Stomach smooth muscle (tissue), 2 donors: ENCODE results near the gene VWA3B.

ENCODE experiments used
- H3K27ac ChIP-seq: one replicate; pipeline ENCODE4 v1.7.0; 2013; ENCODE audit warnings: mild to moderate bottlenecking, low read length, inconsistent platforms
- H3K27me3 ChIP-seq, 2 donors: one replicate each; pipeline ENCODE4 v1.7.0; 2013; ENCODE audit warnings: low read length in 2 of 2; ENCODE audit not compliant: insufficient read depth in 2 of 2, control insufficient read depth in 1 of 2
- H3K36me3 ChIP-seq, 2 donors: one replicate each; pipeline ENCODE4 v1.7.0; 2013; ENCODE audit warnings: low read length in 2 of 2; ENCODE audit not compliant: control insufficient read depth in 2 of 2, insufficient read depth in 2 of 2
- H3K4me1 ChIP-seq: one replicate; pipeline ENCODE4 v1.7.0; 2013; ENCODE audit warnings: low read length; ENCODE audit not compliant: control insufficient read depth, insufficient read depth
- H3K4me3 ChIP-seq, 2 donors: one replicate each; pipeline ENCODE4 v1.7.0; 2013; ENCODE audit warnings: low read length in 2 of 2
- H3K9ac ChIP-seq, 2 donors: one replicate each; pipeline ENCODE4 v1.7.0; 2013; ENCODE audit warnings: low read length in 2 of 2, mild to moderate bottlenecking in 1 of 2
- H3K9me3 ChIP-seq, 2 donors: one replicate each; pipeline ENCODE4 v1.7.0; 2013; ENCODE audit warnings: low read length in 2 of 2; ENCODE audit not compliant: control insufficient read depth in 2 of 2
- donor health status: healthy.
- donor health status: Pancreatic carcinoma.

VWA3B gene

DNA sequence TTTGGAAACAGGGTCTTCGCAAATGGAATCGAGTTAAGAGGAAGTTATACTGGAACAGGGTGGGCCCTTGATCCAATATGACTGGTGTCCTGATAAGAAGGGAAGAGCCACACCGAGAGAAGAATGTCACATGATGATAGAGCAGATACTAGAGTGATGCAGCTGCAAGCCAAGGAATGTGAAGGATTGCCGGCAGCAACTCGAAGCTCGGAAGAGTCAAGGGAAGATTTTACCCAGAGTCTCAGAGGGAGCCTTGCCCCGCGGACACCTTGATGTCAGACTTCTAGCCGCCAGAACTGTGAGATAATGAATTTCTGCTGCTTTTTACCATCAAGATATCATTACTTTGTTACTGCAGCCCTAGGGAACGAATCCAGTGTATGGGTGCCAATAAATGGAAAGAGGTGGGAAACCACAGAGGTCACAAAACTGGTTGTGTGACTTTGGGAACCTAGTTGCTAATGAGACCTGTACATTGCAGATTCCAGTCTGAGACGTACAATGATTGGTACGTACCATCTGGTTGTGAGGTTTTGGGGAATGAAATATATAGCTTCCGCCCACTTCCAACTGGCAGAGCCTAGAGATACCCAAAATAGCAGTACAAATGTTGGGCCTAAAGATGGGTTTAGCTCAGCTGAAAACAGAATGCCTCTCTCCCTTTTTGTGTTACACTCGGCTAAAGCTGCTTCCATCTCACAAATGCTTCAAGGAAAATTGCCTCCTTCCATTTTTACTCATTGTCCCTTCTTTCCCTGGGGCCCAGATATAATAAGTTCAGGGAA is 28.6 kb upstream of the VWA3B start:
- no peak overlapping the region for H3K4me3 ChIP-seq

DNA sequence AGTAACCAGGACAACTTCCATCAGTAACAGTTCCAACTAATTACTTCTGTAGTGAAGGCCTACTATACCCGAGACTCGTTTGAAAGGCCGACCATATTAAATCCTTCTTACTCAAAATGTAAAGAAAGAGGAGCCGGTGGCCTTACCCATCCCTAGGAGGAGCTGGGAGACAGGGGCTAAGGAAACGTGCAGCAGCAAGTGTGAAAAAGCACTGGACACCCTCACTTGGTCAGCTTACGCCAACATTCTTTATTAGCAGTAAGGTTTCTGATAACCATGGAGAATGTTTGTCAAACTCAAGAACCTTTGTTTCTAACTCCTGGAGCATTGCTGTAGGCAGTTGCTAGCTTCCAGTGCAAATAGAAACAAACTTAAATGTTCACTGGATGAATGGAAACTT is 26.7 kb upstream of the VWA3B start:
- Histone ChIP-seq H3K4me1 (no peaks in the 10 kb centered on the region), H3K27me3 (no peaks in the 10 kb centered on the region), H3K4me3 (no peak overlapping the region), H3K27ac (no peak overlapping the region), H3K9ac (no peak overlapping the region), H3K9me3 (no peaks in the 10 kb centered on the region), H3K36me3 (no peaks in the 10 kb centered on the region)

More for the DNA sequence above, 28.6 kb upstream of the VWA3B start:
- Histone ChIP-seq H3K27ac (no peak overlapping the region), H3K4me1 (no peaks in the 10 kb centered on the region), H3K9me3 (no peaks in the 10 kb centered on the region), H3K27me3 (no peaks in the 10 kb centered on the region), H3K9ac (no peak overlapping the region), H3K36me3 (no peaks in the 10 kb centered on the region)

DNA sequence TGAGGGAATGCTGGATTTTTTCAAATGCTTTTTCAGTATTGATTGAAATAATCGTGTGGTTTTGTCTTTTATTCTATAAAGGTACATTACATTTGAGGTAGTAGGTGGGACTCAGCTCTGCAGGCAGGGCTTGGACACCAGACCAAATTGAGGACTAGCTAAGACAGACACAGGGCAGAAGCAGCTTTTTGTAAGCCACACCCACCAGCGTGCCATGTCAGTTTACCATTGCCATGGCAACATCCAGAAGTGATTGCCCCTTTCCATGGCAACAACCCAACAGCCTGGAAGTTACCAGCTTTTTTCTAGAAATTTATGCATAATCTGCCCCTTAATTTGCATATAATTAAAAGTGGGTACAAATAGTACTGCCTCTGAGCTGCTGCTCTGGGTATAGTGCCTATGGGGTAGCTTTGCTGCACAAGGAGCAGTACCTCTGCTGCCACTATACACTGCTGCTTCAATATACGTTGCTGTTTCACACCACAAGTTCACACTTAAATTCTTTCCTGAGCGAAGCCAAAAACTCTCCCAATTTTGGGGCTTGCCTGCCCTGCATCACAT is 23.6 kb upstream of the VWA3B start:
- Histone ChIP-seq H3K9ac (no peak overlapping the region), H3K36me3 (no peaks in the 10 kb centered on the region), H3K27me3 (no peaks in the 10 kb centered on the region), H3K9me3 (no peaks in the 10 kb centered on the region), H3K4me3 (no peak overlapping the region), H3K4me1 (no peaks in the 10 kb centered on the region), H3K27ac (no peak overlapping the region)

DNA sequence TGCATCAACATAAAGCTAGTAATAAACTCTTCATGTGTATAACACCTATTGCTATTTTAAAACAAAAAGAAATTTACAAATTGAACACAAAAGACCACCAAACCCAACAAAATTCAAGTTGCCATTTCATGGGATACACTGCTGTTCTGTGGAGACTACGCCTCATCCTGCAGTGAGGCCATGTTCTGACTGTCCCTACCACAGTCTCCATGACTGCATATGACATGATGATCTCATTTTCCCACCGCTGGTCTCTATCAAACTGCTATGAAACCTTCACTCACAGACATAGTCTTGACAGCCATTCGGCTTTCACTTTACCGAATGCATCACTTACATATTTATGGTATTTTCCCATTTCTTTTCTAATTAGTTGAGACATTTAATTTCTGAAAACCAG is 21.2 kb upstream of the VWA3B start:
- no peaks in the 10 kb centered on the region for H3K9me3 ChIP-seq
- no peaks in the 10 kb centered on the region for H3K36me3 ChIP-seq
- no peak overlapping the region for H3K9ac ChIP-seq
- H3K4me1 ChIP-seq, result peaks cover 5% of the 10 kb centered on the region
- H3K4me3 ChIP-seq, result no peak overlapping the region
- no peaks in the 10 kb centered on the region for H3K27me3 ChIP-seq
- H3K27ac ChIP-seq, result no peak overlapping the region

DNA sequence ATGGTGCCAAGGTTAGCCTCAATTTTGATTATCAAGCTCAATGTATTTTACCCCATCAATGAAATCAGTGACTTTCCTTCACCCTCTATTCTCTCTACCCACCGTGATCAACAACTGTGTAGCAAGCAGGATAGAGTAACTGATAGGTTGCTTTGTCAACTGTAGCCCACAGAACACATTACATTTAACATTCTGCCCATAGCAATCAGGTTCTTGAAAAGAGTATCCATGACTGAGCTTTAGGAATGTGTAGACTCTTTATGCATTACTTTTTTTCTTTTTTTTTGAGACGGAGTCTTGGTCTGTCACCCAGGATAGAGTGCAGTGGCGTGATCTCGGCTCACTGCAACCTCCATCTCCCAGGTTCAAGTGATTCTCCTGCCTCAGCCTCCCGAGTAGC is 19.8 kb upstream of the VWA3B start:
- no peak overlapping the region for H3K9ac ChIP-seq
- no peaks in the 10 kb centered on the region for H3K27me3 ChIP-seq
- peaks cover 7% of the 10 kb centered on the region for H3K4me1 ChIP-seq
- no peaks in the 10 kb centered on the region for H3K9me3 ChIP-seq
- no peak overlapping the region for H3K27ac ChIP-seq
- H3K36me3 ChIP-seq, result no peaks in the 10 kb centered on the region
- no peak overlapping the region for H3K4me3 ChIP-seq

DNA sequence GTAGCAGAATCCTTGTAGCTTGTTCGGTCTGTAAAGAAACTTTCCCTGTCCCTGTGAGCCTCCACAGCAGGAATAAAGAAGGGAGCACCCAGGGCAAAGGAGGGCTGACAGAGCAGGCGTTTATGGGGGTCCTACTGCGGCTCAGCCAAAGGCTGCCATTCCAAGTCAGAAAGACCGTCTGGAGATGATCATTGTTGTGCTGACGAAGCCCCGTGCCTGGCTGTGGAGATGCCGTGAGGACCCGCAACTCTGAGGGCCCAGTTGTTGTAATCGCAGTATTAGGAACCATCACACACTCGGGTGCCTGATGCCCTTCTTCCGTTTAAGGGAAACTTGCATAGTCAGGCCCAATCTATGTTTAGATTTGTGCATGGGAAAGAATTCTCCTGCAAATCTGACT is 16.9 kb upstream of the VWA3B start:
- Histone ChIP-seq H3K4me3 (peak overlapping the region; percentile 24 to 49), H3K27ac (peak overlapping the region; percentile 86), H3K36me3 (no peaks in the 10 kb centered on the region), H3K4me1 (peaks cover 7% of the 10 kb centered on the region), H3K27me3 (no peaks in the 10 kb centered on the region), H3K9me3 (no peaks in the 10 kb centered on the region), H3K9ac (peak overlapping the region in 1 of 2 donors; percentile 58)

DNA sequence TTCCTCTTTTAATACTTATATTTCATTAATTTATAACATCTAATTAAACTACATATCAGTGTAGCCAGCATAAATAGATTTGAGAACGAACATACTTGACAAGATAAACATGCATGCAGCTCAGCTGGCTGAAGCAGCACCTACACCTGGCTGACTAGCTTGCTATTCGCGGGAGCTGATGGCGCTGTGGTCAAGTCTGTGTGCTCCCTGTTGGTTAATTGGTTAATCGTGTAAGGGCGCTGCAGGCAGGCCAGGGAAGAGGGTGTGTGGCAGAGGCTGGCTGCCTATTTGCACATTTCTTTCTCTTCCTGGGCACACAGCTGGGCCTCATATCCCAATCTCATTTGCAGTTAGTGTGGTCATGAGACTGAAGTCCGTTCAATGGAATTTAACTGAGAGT is 14.5 kb upstream of the VWA3B start:
- H3K36me3 ChIP-seq, result no peaks in the 10 kb centered on the region
- H3K27ac ChIP-seq, result no peak overlapping the region
- H3K9me3 ChIP-seq, result no peaks in the 10 kb centered on the region
- H3K4me3 ChIP-seq, result no peak overlapping the region
- no peak overlapping the region for H3K9ac ChIP-seq
- H3K4me1 ChIP-seq, result peaks cover 7% of the 10 kb centered on the region
- H3K27me3 ChIP-seq, result no peaks in the 10 kb centered on the region

DNA sequence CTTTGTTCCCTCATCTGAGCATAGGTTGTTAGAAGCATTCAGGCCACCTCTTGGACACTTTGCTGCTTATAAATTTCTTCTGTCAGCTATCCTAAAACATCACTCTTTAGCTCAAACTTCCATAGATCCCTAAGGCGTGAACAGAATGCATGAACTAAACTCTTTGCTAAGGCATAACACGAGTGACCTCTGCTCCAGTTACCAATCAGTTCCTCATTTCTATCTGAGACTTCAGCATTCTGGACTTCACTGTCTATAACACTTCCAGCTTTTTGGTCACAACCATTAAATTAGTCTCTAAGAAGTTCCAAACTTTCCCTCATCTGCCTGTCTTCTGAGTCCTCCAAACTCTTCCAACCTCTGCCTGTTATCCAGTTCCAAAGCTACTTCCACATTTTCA is 8.3 kb upstream of the VWA3B start:
- Histone ChIP-seq H3K27me3 (no peaks in the 10 kb centered on the region), H3K27ac (no peak overlapping the region), H3K9ac (no peak overlapping the region), H3K4me3 (no peak overlapping the region), H3K4me1 (no peaks in the 10 kb centered on the region), H3K36me3 (no peaks in the 10 kb centered on the region), H3K9me3 (peaks cover 0 to 2% of the 10 kb centered on the region in 2 donors)

DNA sequence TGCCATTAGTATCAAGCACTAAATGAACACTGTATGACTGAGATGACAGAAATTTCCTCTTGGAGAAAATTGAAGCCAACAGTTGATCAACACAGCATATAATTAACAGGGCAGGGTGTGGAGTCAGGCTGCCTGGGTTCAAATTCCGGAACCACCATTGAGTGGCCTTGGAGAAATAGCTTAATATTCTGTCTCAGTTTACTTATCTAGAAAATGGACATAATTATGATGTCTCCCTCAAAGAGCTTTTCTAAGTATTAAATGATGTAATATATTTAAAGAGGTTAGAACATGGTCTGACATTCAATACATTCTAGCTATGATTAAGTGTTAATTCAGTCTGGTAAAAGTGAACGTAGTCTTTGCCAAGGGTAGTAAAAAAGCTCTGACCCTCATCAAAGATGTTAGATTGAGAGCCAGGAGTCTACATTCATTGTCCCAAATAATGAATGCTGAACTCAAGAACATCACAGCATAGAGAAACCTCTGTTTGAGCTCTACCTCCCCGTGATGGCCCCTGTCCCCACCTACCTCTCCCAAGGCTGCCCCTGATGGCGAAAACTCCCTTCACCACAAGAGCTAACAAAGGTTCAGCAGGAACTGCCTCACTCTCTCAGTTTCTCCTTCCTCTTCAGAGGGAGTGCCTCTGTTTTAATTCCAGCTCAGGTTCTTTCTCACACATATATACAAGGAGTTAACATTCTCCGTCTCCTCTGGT is 2.7 kb upstream of the VWA3B start:
- Histone ChIP-seq H3K9ac (no peak overlapping the region), H3K4me1 (peaks cover 15% of the 10 kb centered on the region), H3K27ac (no peak overlapping the region), H3K9me3 (no peaks in the 10 kb centered on the region), H3K4me3 (no peak overlapping the region), H3K36me3 (no peaks in the 10 kb centered on the region), H3K27me3 (no peaks in the 10 kb centered on the region)

DNA sequence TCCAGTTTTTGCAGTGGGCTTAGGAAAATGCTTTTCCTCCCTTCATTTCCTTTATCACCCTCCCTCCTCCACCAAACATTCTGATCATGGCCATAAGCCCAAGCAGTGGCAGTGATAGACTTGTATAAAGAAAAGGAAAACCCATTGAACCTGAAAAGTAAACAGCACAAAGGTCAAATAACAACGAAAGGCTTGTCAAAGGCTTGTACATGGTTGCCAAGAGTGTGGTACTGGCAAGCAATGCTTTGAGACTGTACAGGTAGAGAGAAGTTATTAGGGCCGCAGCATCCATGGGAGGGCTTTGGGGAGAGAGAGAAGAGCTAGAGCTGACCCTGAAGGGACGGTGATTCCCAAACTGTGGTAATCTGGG is 2.1 kb upstream of the VWA3B start:
- H3K27me3 ChIP-seq, result no peaks in the 10 kb centered on the region
- H3K27ac ChIP-seq, result no peak overlapping the region
- peaks cover 15% of the 10 kb centered on the region for H3K4me1 ChIP-seq
- no peak overlapping the region for H3K4me3 ChIP-seq
- H3K9me3 ChIP-seq, result no peaks in the 10 kb centered on the region
- H3K9ac ChIP-seq, result no peak overlapping the region
- no peaks in the 10 kb centered on the region for H3K36me3 ChIP-seq

DNA sequence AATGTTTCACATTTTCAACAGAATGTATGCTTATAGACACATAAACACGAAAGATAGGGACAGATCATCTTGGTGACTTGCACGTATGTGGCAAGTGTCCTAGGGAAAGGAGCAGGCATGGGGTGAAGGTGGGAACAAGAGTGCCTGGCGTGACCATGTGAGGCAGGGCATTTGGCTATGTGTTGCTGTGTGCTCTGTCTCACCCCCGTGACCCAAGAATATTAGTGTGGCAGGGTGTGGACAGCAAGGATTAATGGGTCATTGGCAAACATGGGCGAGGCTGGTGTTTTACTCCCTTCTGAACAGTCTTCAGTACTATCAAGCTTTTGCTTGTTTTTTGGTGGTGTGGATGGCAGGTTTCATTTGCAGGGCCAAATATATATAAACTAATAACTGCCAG is 1.3 kb upstream of the VWA3B start:
- Histone ChIP-seq H3K9me3 (no peaks in the 10 kb centered on the region), H3K9ac (no peak overlapping the region), H3K27me3 (no peaks in the 10 kb centered on the region), H3K4me3 (no peak overlapping the region), H3K36me3 (no peaks in the 10 kb centered on the region), H3K4me1 (peaks cover 15% of the 10 kb centered on the region), H3K27ac (no peak overlapping the region)
